Measurements from ENCODE around the gene SH3BP5.
A peak's percentile ranks its signal among the peaks of the same experiment; 100 is the strongest.

The SH3BP5 gene

DNA sequence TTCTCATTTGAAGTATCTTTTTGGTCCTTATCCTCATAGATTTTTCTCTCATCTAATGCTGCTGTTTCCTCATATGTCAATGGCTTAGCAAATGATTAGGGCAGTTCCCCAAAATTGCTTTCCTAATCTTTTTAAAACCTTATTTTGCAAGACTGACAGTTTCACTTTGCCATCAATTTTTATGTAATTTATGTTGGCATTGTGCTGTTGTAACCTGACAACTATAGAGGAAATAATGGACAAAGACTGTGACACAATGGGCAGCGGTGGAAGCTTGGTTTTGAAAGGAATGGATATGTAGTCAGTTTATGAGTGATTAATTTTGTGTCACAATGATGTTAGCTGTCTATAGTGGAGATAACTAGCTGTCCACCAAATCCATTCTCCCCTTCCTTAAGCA lies 10.6 kb upstream of the SH3BP5 start:
- in situ Hi-C loops (cut with HindIII; ENCODE audit: low pct_unique_long_range_greater_than_20kb, low sequenced_read_pairs) = no loop called here
- TF ChIP-seq JUND (IDR thresholded peaks at IDR 0.05; ENCODE audit: low read depth) = no peak
- DNase-seq (ENCODE audit: low read depth in 1 of 2, low spot score in 1 of 2) = no peak

GRCh38 chr3:15342246-15342645 lies 9.9 kb upstream of the SH3BP5 start:
- in situ Hi-C loops (cut with HindIII; ENCODE audit: low pct_unique_long_range_greater_than_20kb, low sequenced_read_pairs) = no loop called here

DNA sequence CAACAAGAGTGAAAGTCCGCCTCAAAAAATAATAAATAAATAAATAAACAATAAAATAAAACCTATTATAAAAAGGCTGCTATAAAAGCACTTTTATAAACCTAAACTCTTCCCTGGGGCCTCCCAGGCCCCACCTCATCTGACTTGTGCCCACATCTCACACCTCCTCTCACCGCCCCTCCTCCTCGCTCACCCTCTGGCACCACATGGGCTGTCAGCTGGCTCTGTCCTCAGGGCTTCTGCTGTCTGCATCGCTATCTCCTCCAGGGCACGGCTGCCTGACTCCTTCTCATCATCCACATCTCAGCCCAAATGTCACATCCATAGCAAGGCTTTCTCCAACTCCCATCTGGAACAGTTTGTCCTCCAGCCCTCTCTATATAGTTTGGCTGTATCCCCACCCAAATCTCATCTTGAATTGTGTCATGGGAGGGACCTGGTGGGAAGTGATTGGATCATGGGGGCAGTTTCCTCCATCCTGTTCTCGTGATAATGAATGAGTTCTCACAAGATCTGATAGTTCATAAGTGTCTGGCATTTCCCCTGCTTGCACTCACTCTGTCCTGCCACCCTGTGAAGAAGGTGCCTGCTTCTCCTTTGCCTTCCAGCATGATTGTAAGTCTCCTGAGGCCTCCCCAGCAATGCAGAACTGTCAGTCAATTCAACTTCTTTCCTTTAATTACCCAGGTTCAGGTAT lies 8.8 kb upstream of the SH3BP5 start:
- in situ Hi-C loops (cut with HindIII; ENCODE audit: low pct_unique_long_range_greater_than_20kb, low sequenced_read_pairs) = no loop called here
- TF ChIP-seq JUND (IDR thresholded peaks at IDR 0.05; ENCODE audit: low read depth) = no peak
- DNase-seq (ENCODE audit: low read depth in 1 of 2, low spot score in 1 of 2) = no peak

More at GRCh38 chr3:15342246-15342645, 9.9 kb upstream of the SH3BP5 start:
- DNase-seq (ENCODE audit: low read depth in 1 of 2, low spot score in 1 of 2) = no peak
- TF ChIP-seq JUND (IDR thresholded peaks at IDR 0.05; ENCODE audit: low read depth) = no peak

DNA sequence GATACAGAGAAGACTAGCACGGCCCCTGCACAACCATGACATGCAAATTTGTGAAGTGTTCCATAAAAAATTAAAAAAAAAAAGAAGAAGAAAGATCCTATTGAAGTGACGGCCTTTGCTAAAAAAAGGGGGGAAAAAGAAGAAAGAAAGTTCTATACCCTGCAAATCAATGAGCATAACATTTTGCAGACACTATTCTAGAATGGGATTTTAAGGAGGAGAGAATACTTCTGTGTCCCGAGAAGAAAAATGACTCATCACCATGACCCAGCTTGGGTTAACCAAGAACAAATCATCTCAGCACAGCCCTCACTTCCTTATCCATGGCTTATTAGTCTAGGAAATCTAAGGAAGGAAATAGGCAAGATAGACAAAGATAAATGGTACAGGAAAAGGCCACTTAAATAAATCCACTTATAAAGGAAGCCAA lies 7.4 kb upstream of the SH3BP5 start:
- no peak for TF ChIP-seq JUND (IDR thresholded peaks at IDR 0.05; ENCODE audit: low read depth)
- DNase-seq (ENCODE audit: low read depth in 1 of 2, low spot score in 1 of 2) = no peak
- in situ Hi-C loops (cut with HindIII; ENCODE audit: low pct_unique_long_range_greater_than_20kb, low sequenced_read_pairs) = no loop called here

- DNase-seq (ENCODE audit: low read depth in 1 of 2, low spot score in 1 of 2) = no peak
- in situ Hi-C loops (cut with HindIII; ENCODE audit: low pct_unique_long_range_greater_than_20kb, low sequenced_read_pairs) = no loop called here
- TF ChIP-seq JUND (IDR thresholded peaks at IDR 0.05; ENCODE audit: low read depth) = no peak
Measured at GRCh38 chr3:15339001-15339400, 6.6 kb upstream of the SH3BP5 start.

- TF ChIP-seq JUND (IDR thresholded peaks at IDR 0.05; ENCODE audit: low read depth) = no peak
- no peak for DNase-seq (ENCODE audit: low read depth in 1 of 2, low spot score in 1 of 2)
- in situ Hi-C loops (cut with HindIII; ENCODE audit: low pct_unique_long_range_greater_than_20kb, low sequenced_read_pairs) = no loop called here
Measured at GRCh38 chr3:15337963-15338362, 5.6 kb upstream of the SH3BP5 start.

GRCh38 chr3:15336057-15336456 lies 3.7 kb upstream of the SH3BP5 start:
- in situ Hi-C loops (cut with HindIII; ENCODE audit: low pct_unique_long_range_greater_than_20kb, low sequenced_read_pairs) = no loop called here
- DNase-seq (ENCODE audit: low read depth in 1 of 2, low spot score in 1 of 2) = no peak
- no peak for TF ChIP-seq JUND (IDR thresholded peaks at IDR 0.05; ENCODE audit: low read depth)

DNA sequence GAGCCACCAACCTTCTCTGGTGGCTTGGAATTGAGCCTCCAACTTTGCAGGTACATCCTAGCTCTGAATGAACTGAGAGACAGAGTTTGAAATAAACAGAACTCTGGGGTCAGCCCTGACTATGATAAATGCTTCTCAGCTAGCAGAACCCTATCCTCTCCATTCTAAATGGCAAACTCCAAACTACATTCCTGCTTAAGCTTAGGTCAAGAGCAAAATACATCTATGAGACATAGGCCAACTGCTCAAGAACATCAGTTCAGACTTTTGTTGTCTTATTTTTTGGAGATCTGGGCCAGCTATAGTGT lies 1.5 kb upstream of the SH3BP5 start:
- no peak for TF ChIP-seq JUND (IDR thresholded peaks at IDR 0.05; ENCODE audit: low read depth)
- DNase-seq (ENCODE audit: low read depth in 1 of 2, low spot score in 1 of 2) = no peak
- in situ Hi-C loops (cut with HindIII; ENCODE audit: low pct_unique_long_range_greater_than_20kb, low sequenced_read_pairs) = no loop called here

DNA sequence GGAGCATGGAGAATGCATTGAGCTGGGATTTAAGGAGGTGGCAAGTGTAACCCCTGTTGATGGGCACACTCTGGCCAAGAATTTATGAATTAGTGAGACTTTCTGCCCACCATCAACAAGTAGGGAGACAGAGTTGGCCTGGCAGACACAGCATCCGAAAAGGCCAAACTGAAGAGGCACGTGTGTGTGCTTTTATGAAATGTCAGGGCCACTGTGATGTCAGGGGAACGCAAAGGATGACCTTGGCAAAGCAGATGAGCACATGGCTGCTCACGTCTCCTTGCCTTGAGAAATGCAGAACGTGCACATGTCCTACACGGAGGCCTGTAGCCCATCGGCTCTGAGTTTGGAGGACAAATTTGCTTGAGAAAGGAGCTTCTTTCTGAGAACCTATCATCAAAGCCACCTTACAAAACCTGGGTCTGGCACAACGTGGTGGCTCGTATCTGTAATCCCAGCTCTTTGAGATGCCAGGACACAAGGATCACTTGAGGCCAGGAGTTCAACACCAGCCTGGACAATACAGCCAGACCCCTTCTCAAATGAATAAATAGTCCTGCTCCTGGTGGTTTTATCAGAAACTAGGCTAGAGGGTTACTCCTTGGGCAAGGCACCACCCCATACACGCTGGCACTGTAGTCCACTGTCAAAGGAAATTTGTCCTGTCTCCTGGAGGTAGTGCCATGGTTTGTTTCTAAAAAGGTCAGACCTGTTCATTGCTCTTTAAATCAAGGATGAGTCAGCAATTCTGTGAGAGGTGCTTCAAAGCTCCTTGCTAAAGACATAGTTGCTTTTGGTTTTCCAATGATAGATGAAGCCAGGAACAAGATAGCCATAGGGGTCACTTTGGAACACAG lies 941 bp upstream of the SH3BP5 start:
- in situ Hi-C loops (cut with HindIII; ENCODE audit: low pct_unique_long_range_greater_than_20kb, low sequenced_read_pairs) = no loop called here
- DNase-seq (ENCODE audit: low read depth in 1 of 2, low spot score in 1 of 2) = no peak

GRCh38 chr3:15331606-15332404 lies 581 bp downstream of the SH3BP5 start:
- in situ Hi-C loops (cut with HindIII; ENCODE audit: low pct_unique_long_range_greater_than_20kb, low sequenced_read_pairs) = no loop called here
- DNase-seq (ENCODE audit: low read depth in 1 of 2, low spot score in 1 of 2) = peak in 1 of 2 experiments; percentile 25
- TF ChIP-seq JUND (IDR thresholded peaks at IDR 0.05; ENCODE audit: low read depth) = no peak

More for the DNA sequence above, 941 bp upstream of the SH3BP5 start:
- no peak for TF ChIP-seq JUND (IDR thresholded peaks at IDR 0.05; ENCODE audit: low read depth)

GRCh38 chr3:15331072-15331605 lies 1.2 kb downstream of the SH3BP5 start:
- TF ChIP-seq JUND (IDR thresholded peaks at IDR 0.05; ENCODE audit: low read depth) = no peak
- no peak for DNase-seq (ENCODE audit: low read depth in 1 of 2, low spot score in 1 of 2)
- in situ Hi-C loops (cut with HindIII; ENCODE audit: low pct_unique_long_range_greater_than_20kb, low sequenced_read_pairs) = no loop called here

GRCh38 chr3:15330031-15330596 lies 2.3 kb downstream of the SH3BP5 start:
- in situ Hi-C loops (cut with HindIII; ENCODE audit: low pct_unique_long_range_greater_than_20kb, low sequenced_read_pairs) = no loop called here

More at GRCh38 chr3:15330031-15330596, 2.3 kb downstream of the SH3BP5 start:
- no peak for TF ChIP-seq JUND (IDR thresholded peaks at IDR 0.05; ENCODE audit: low read depth)
- no peak for DNase-seq (ENCODE audit: low read depth in 1 of 2, low spot score in 1 of 2)

Measured in T47D (cell line).